Dendritic cell treated with granulocyte-macrophage colony-stimulating factor and Interleukin-4, amounts not matched to agents 40 ng/mL and 50 ng/mL, for 4 days (primary cell): ENCODE results near the gene DDX47.
"Not testable (repeated sequence)": the region's sequence is repeated elsewhere in the genome, so short reads cannot be mapped to it uniquely, and the experiment has no call there.

Experiments used
- H3K27ac Mint-ChIP-seq: one replicate; pipeline ENCODE4 v1.8.0; 2022; ENCODE audit warnings: mild to moderate bottlenecking, mixed read lengths
- H3K27me3 Mint-ChIP-seq: one replicate; pipeline ENCODE4 v1.8.0; 2022; ENCODE audit warnings: mild to moderate bottlenecking, mixed read lengths
- H3K36me3 Mint-ChIP-seq: one replicate; pipeline ENCODE4 v1.8.0; 2022; ENCODE audit warnings: low read depth, mixed read lengths
- H3K4me1 Mint-ChIP-seq: one replicate; pipeline ENCODE4 v1.8.0; 2022; ENCODE audit warnings: low read depth, mixed read lengths
- H3K4me3 Mint-ChIP-seq: one replicate; pipeline ENCODE4 v1.8.0; 2022; ENCODE audit warnings: mild to moderate bottlenecking, moderate library complexity, mixed read lengths
- H3K9me3 Mint-ChIP-seq: one replicate; pipeline ENCODE4 v1.8.0; 2022; ENCODE audit warnings: mixed read lengths
- intact Hi-C: fragments of 100-400 bp; cut with micrococcal nuclease; formaldehyde crosslinking; loops from one replicate; pipeline ENCODE4 v1.15.0; 2022

Gene DDX47

GRCh38 chr12:12788675-12789368, 24.3 kb upstream of the DDX47 start:
- peaks cover 7% of the 10 kb centered on the region for H3K27me3 Mint-ChIP-seq
- H3K4me1 Mint-ChIP-seq: peaks cover 16% of the 10 kb centered on the region
- H3K9me3 Mint-ChIP-seq: no peaks in the 10 kb centered on the region
- H3K36me3 Mint-ChIP-seq: no peaks in the 10 kb centered on the region
- no peak overlapping the region for H3K27ac Mint-ChIP-seq
- intact Hi-C loops: loop anchor here (5.0 to 10.0 kb wide), 2 partner anchors 123 to 196 kb away; no protein-coding TSS in a partner anchor
- H3K4me3 Mint-ChIP-seq: no peak overlapping the region

GRCh38 chr12:12790956-12791355, 22.2 kb upstream of the DDX47 start:
- Mint-ChIP-seq H3K4me1 (peaks cover 16% of the 10 kb centered on the region), H3K36me3 (no peaks in the 10 kb centered on the region), H3K27ac (no peak overlapping the region), H3K27me3 (peaks cover 7% of the 10 kb centered on the region), H3K9me3 (no peaks in the 10 kb centered on the region), H3K4me3 (no peak overlapping the region)
- intact Hi-C loops: no loop called here

GRCh38 chr12:12791756-12792369, 21.3 kb upstream of the DDX47 start:
- intact Hi-C loops: no loop called here

GRCh38 chr12:12792421-12792820, 20.7 kb upstream of the DDX47 start:
- H3K27me3 Mint-ChIP-seq: peaks cover 7% of the 10 kb centered on the region
- no peaks in the 10 kb centered on the region for H3K36me3 Mint-ChIP-seq
- no peak overlapping the region for H3K4me3 Mint-ChIP-seq
- intact Hi-C loops: no loop called here
- H3K27ac Mint-ChIP-seq: no peak overlapping the region
- no peaks in the 10 kb centered on the region for H3K9me3 Mint-ChIP-seq
- H3K4me1 Mint-ChIP-seq: peaks cover 12% of the 10 kb centered on the region

More at GRCh38 chr12:12791756-12792369, 21.3 kb upstream of the DDX47 start:
- no peak overlapping the region for H3K27ac Mint-ChIP-seq
- peaks cover 16% of the 10 kb centered on the region for H3K4me1 Mint-ChIP-seq
- no peaks in the 10 kb centered on the region for H3K9me3 Mint-ChIP-seq
- H3K36me3 Mint-ChIP-seq: no peaks in the 10 kb centered on the region
- no peak overlapping the region for H3K4me3 Mint-ChIP-seq
- peaks cover 7% of the 10 kb centered on the region for H3K27me3 Mint-ChIP-seq

- Mint-ChIP-seq H3K27me3 (no peaks in the 10 kb centered on the region), H3K9me3 (no peaks in the 10 kb centered on the region), H3K36me3 (no peaks in the 10 kb centered on the region), H3K4me3 (no peak overlapping the region), H3K27ac (no peak overlapping the region), H3K4me1 (no peaks in the 10 kb centered on the region)
- intact Hi-C loops: no loop called here
Observed at GRCh38 chr12:12794686-12795085, 18.5 kb upstream of the DDX47 start.

GRCh38 chr12:12796171-12796570, 17.0 kb upstream of the DDX47 start:
- Mint-ChIP-seq H3K36me3 (no peaks in the 10 kb centered on the region), H3K4me1 (peaks cover 11% of the 10 kb centered on the region), H3K27ac (no peak overlapping the region), H3K9me3 (no peaks in the 10 kb centered on the region), H3K27me3 (no peaks in the 10 kb centered on the region), H3K4me3 (no peak overlapping the region)
- intact Hi-C loops: no loop called here

- no peaks in the 10 kb centered on the region for H3K9me3 Mint-ChIP-seq
- intact Hi-C loops: no loop called here
- no peaks in the 10 kb centered on the region for H3K27me3 Mint-ChIP-seq
- peaks cover 21% of the 10 kb centered on the region for H3K4me1 Mint-ChIP-seq
- H3K4me3 Mint-ChIP-seq: no peak overlapping the region
- H3K27ac Mint-ChIP-seq: no peak overlapping the region
- H3K36me3 Mint-ChIP-seq: no peaks in the 10 kb centered on the region
Observed at GRCh38 chr12:12796928-12797793, 16.0 kb upstream of the DDX47 start.

- no peak overlapping the region for H3K27ac Mint-ChIP-seq
- H3K9me3 Mint-ChIP-seq: no peaks in the 10 kb centered on the region
- intact Hi-C loops: no loop called here
- no peaks in the 10 kb centered on the region for H3K27me3 Mint-ChIP-seq
- H3K4me1 Mint-ChIP-seq: peaks cover 27% of the 10 kb centered on the region
- no peaks in the 10 kb centered on the region for H3K36me3 Mint-ChIP-seq
- no peak overlapping the region for H3K4me3 Mint-ChIP-seq
Observed at GRCh38 chr12:12797794-12798152, 15.4 kb upstream of the DDX47 start.

- Mint-ChIP-seq H3K36me3 (no peaks in the 10 kb centered on the region), H3K27me3 (no peaks in the 10 kb centered on the region), H3K4me3 (no peak overlapping the region), H3K4me1 (peaks cover 34% of the 10 kb centered on the region), H3K27ac (no peak overlapping the region), H3K9me3 (no peaks in the 10 kb centered on the region)
- intact Hi-C loops: no loop called here
Observed at GRCh38 chr12:12798480-12798879, 14.7 kb upstream of the DDX47 start.

GRCh38 chr12:12799163-12799920, 13.8 kb upstream of the DDX47 start:
- H3K27me3 Mint-ChIP-seq: no peaks in the 10 kb centered on the region
- H3K27ac Mint-ChIP-seq: no peak overlapping the region
- H3K9me3 Mint-ChIP-seq: no peaks in the 10 kb centered on the region
- H3K36me3 Mint-ChIP-seq: no peaks in the 10 kb centered on the region
- intact Hi-C loops: no loop called here
- H3K4me3 Mint-ChIP-seq: no peak overlapping the region
- peaks cover 35% of the 10 kb centered on the region for H3K4me1 Mint-ChIP-seq

GRCh38 chr12:12800406-12801180, 12.6 kb upstream of the DDX47 start:
- H3K27me3 Mint-ChIP-seq: no peaks in the 10 kb centered on the region
- no peaks in the 10 kb centered on the region for H3K36me3 Mint-ChIP-seq
- H3K4me1 Mint-ChIP-seq: peaks cover 35% of the 10 kb centered on the region
- H3K9me3 Mint-ChIP-seq: no peaks in the 10 kb centered on the region
- peak overlapping the region; percentile 71 for H3K27ac Mint-ChIP-seq
- intact Hi-C loops: no loop called here
- H3K4me3 Mint-ChIP-seq: no peak overlapping the region

- H3K27ac Mint-ChIP-seq: peak overlapping the region; percentile 71
- H3K4me1 Mint-ChIP-seq: peaks cover 36% of the 10 kb centered on the region
Observed at GRCh38 chr12:12801656-12802055, 11.5 kb upstream of the DDX47 start.

GRCh38 chr12:12803186-12803585, 10.0 kb upstream of the DDX47 start:
- peak overlapping the region; percentile 71 for H3K27ac Mint-ChIP-seq
- intact Hi-C loops: no loop called here
- H3K27me3 Mint-ChIP-seq: no peaks in the 10 kb centered on the region
- H3K9me3 Mint-ChIP-seq: no peaks in the 10 kb centered on the region
- H3K4me3 Mint-ChIP-seq: no peak overlapping the region
- no peaks in the 10 kb centered on the region for H3K36me3 Mint-ChIP-seq
- peaks cover 49% of the 10 kb centered on the region for H3K4me1 Mint-ChIP-seq

More at GRCh38 chr12:12801656-12802055, 11.5 kb upstream of the DDX47 start:
- H3K9me3 Mint-ChIP-seq, intact Hi-C loops, H3K27me3 Mint-ChIP-seq, H3K4me3 Mint-ChIP-seq, H3K36me3 Mint-ChIP-seq: not testable (repeated sequence)
